HEK293T (cell line): ENCODE results near the gene MCRS1.

ENCODE experiments used
- ARNT ChIP-seq: fragments of 450-650 bp; IDR thresholded peaks from 2 replicates; pipeline ENCODE4 v1.6.1; 2017; ENCODE audit warnings: mild to moderate bottlenecking
- BHLHE40 ChIP-seq: fragments of 450-650 bp; IDR thresholded peaks from 2 replicates; pipeline ENCODE4 v1.6.1; 2016; ENCODE audit warnings: mild to moderate bottlenecking, moderate library complexity, borderline replicate concordance
- CTBP1 ChIP-seq: fragments of 450-650 bp; IDR thresholded peaks from 2 replicates; pipeline ENCODE4 v1.6.1; 2016; ENCODE audit warnings: borderline replicate concordance
- ELF4 ChIP-seq: fragments of 450-650 bp; IDR thresholded peaks from 2 replicates; pipeline ENCODE4 v1.6.1; 2017; ENCODE audit warnings: antibody characterized with exemption
- FOXM1 ChIP-seq: fragments of 450-650 bp; IDR thresholded peaks from 2 replicates; pipeline ENCODE4 v1.6.1; 2017; ENCODE audit warnings: mild to moderate bottlenecking, borderline replicate concordance
- LEF1 ChIP-seq: fragments of 450-650 bp; IDR thresholded peaks from 2 replicates; pipeline ENCODE4 v1.6.1; 2017; ENCODE audit warnings: mild to moderate bottlenecking, borderline replicate concordance
- PKNOX1 ChIP-seq: fragments of 450-650 bp; IDR thresholded peaks from 2 replicates; pipeline ENCODE4 v1.6.1; 2016
- SP1 ChIP-seq: fragments of 450-650 bp; IDR thresholded peaks from 2 replicates; pipeline ENCODE4 v1.6.1; 2017
- SUZ12 ChIP-seq: fragments of 450-650 bp; IDR thresholded peaks from 2 replicates; pipeline ENCODE4 v1.6.1; 2016; ENCODE audit warnings: mild to moderate bottlenecking
- TARDBP ChIP-seq: fragments of 450-650 bp; IDR thresholded peaks from 2 replicates; pipeline ENCODE4 v1.6.1; 2016

GRCh38 chr12:49609875-49610154, 41.9 kb upstream of the MCRS1 start:
- TF ChIP-seq ELF4 (no peak), SP1 (no peak), LEF1 (no peak), PKNOX1 (no peak), FOXM1 (no peak), TARDBP (no peak), ARNT (no peak), CTBP1 (no peak), BHLHE40 (no peak), SUZ12 (no peak)
